HepG2 (cell line): ENCODE measurements around the gene DDX54.

Experiments used
- DPF2 ChIP-seq: sonication (generic); formaldehyde crosslinking; IDR thresholded peaks from 2 replicates; pipeline ENCODE4 v1.4.0; 2020; ENCODE audit warnings: mild to moderate bottlenecking, low read depth, missing genetic modification reagents, borderline replicate concordance
- MYC ChIP-seq: sonication (generic); formaldehyde crosslinking; IDR thresholded peaks from 2 replicates; pipeline ENCODE4 v1.9.0; 2021; ENCODE audit warnings: missing genetic modification reagents, borderline replicate concordance
- ZNF20 ChIP-seq: sonication (generic); formaldehyde crosslinking; IDR thresholded peaks from 2 replicates; pipeline ENCODE4 v1.4.0; 2020; ENCODE audit warnings: mild to moderate bottlenecking, moderate library complexity, missing genetic modification reagents
- ZNF589 ChIP-seq: sonication (generic); formaldehyde crosslinking; conservative IDR thresholded peaks from 2 replicates; pipeline ENCODE4 v1.8.0; 2022; ENCODE audit warnings: mild to moderate bottlenecking, moderate library complexity, missing genetic modification reagents
- ZNF780A ChIP-seq: sonication (generic); formaldehyde crosslinking; IDR thresholded peaks from 2 replicates; pipeline ENCODE4 v1.8.0; 2022; ENCODE audit warnings: mild to moderate bottlenecking, missing genetic modification reagents, moderate library complexity
- ZZZ3 ChIP-seq: sonication (generic); formaldehyde crosslinking; IDR thresholded peaks from 2 replicates; pipeline ENCODE4 v1.4.0; 2020; ENCODE audit warnings: missing genetic modification reagents, mild to moderate bottlenecking, borderline replicate concordance
- TF ChIP-seq, protein P1 (sequence below): sonication (generic); formaldehyde crosslinking; IDR thresholded peaks from 2 replicates; pipeline ENCODE4 v1.8.1; 2023; ENCODE audit warnings: missing genetic modification reagents, inconsistent platforms, borderline replicate concordance

DNA sequence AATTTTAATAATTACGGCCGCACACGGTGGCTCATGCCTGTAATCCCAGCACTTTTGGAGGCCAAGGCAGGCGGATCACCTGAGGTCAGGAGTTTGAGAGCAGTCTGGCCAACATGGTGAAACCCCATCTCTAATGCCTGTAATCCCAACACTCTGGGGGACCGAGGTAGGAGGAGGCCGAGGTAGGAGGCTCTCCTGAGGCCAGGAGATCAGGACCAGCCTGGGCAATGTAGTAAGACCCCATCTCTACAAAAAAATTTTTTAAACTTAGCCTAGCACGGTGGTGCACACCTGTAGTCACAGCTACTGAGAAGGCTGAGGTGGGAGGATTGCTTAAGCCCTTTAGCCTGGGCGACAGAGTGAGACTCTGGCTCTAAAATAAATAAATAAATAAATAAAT lies 41.3 kb downstream of the DDX54 start:
- TF ChIP-seq ZNF780A (CRISPR knock-in tag) (no peak), DPF2 (CRISPR knock-in tag) (no peak), MYC (CRISPR knock-in tag) (no peak), ZZZ3 (CRISPR knock-in tag) (no peak), ZNF589 (CRISPR knock-in tag) (no peak), ZNF20 (CRISPR knock-in tag) (no peak)
- TF ChIP-seq, protein P1, sequence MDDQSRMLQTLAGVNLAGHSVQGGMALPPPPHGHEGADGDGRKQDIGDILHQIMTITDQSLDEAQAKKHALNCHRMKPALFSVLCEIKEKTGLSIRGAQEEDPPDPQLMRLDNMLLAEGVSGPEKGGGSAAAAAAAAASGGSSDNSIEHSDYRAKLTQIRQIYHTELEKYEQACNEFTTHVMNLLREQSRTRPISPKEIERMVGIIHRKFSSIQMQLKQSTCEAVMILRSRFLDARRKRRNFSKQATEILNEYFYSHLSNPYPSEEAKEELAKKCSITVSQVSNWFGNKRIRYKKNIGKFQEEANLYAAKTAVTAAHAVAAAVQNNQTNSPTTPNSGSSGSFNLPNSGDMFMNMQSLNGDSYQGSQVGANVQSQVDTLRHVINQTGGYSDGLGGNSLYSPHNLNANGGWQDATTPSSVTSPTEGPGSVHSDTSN (CRISPR knock-in tag): no peak
